ENCODE data around the gene ZNF445.

DNA sequence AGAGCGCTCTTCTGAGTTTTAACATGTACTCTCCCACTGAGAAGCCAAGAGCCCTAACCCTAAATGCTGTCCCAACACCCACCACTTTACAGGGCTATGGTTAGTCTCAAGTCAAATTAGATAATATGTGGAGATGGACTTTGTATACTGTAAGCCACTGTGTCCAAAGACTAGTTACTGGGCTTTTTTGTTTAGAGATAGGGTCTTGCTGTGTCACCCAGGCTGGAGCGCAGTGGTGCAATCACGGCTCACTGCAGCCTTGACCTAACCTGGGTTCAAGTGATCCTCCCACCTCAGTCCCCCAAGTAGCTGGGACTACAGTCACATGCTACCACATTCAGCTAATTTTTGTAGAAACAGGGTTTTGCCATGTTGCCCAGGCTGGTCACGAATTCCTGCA, 23.2 kb downstream of the ZNF445 start:
- no peak for TF ChIP-seq CTCF (conservative IDR thresholded peaks at IDR 0.05; ENCODE audit: low read length)
- no peak for TF ChIP-seq EZH2phosphoT487 (IDR thresholded peaks at IDR 0.05; ENCODE audit: borderline replicate concordance)
